Skeletal muscle satellite cell (primary cell): ENCODE data around the gene ATP8A2.

Experiments used
- H3K27me3 ChIP-seq: 2 replicates; pipeline ENCODE4 v1.7.0; 2013; ENCODE audit warnings: low read length; ENCODE audit not compliant: control insufficient read depth, insufficient read depth
- H3K36me3 ChIP-seq: 2 replicates; pipeline ENCODE4 v1.7.0; 2013; ENCODE audit warnings: mild to moderate bottlenecking, control low read depth, low read length; ENCODE audit not compliant: insufficient read depth
- H3K4me1 ChIP-seq: 2 replicates; pipeline ENCODE4 v1.7.0; 2013; ENCODE audit warnings: low read length; ENCODE audit not compliant: control insufficient read depth, insufficient read depth
- H3K4me2 ChIP-seq: 2 replicates; pipeline ENCODE4 v1.7.0; 2013; ENCODE audit warnings: mild to moderate bottlenecking, low read length
- H3K4me3 ChIP-seq: 2 replicates; pipeline ENCODE4 v1.7.0; 2013; ENCODE audit warnings: low read length
- H3K9ac ChIP-seq: 2 replicates; pipeline ENCODE4 v1.7.0; 2013; ENCODE audit warnings: mild to moderate bottlenecking, low read depth, low read length, moderate library complexity
- H3K9me3 ChIP-seq: replicated peaks from 2 replicates; pipeline ENCODE4 v1.7.0; 2013; ENCODE audit warnings: mild to moderate bottlenecking, control low read depth, low read length

ATP8A2 gene

GRCh38 chr13:25987987-25988386 lies 616.2 kb downstream of the ATP8A2 start:
- Histone ChIP-seq H3K9ac (no peak overlapping the region), H3K27me3 (no peaks in the 10 kb centered on the region), H3K9me3 (no peaks in the 10 kb centered on the region), H3K4me2 (no peak overlapping the region), H3K36me3 (no peaks in the 10 kb centered on the region), H3K4me1 (no peaks in the 10 kb centered on the region), H3K4me3 (no peak overlapping the region)

GRCh38 chr13:25988661-25989060 lies 616.9 kb downstream of the ATP8A2 start:
- Histone ChIP-seq H3K9me3 (no peaks in the 10 kb centered on the region), H3K4me2 (no peak overlapping the region), H3K36me3 (no peaks in the 10 kb centered on the region), H3K4me1 (no peaks in the 10 kb centered on the region), H3K9ac (no peak overlapping the region), H3K4me3 (no peak overlapping the region), H3K27me3 (no peaks in the 10 kb centered on the region)

- no peak overlapping the region for H3K4me2 ChIP-seq
- H3K9me3 ChIP-seq, result no peaks in the 10 kb centered on the region
- no peak overlapping the region for H3K9ac ChIP-seq
- H3K4me3 ChIP-seq, result no peak overlapping the region
- no peaks in the 10 kb centered on the region for H3K36me3 ChIP-seq
- no peaks in the 10 kb centered on the region for H3K4me1 ChIP-seq
- H3K27me3 ChIP-seq, result no peaks in the 10 kb centered on the region
These were observed 619.0 kb downstream of the ATP8A2 start for GRCh38 chr13:25990801-25991200.

GRCh38 chr13:25992076-25992475 lies 620.3 kb downstream of the ATP8A2 start:
- no peak overlapping the region for H3K4me2 ChIP-seq

GRCh38 chr13:26007261-26008125 lies 635.7 kb downstream of the ATP8A2 start:
- no peak overlapping the region for H3K9ac ChIP-seq
- peak overlapping the region; percentile 9 for H3K4me3 ChIP-seq
- no peaks in the 10 kb centered on the region for H3K4me1 ChIP-seq
- H3K36me3 ChIP-seq, result no peaks in the 10 kb centered on the region
- H3K4me2 ChIP-seq, result no peak overlapping the region
- no peaks in the 10 kb centered on the region for H3K9me3 ChIP-seq
- no peaks in the 10 kb centered on the region for H3K27me3 ChIP-seq

More at GRCh38 chr13:25992076-25992475, 620.3 kb downstream of the ATP8A2 start:
- Histone ChIP-seq H3K4me1 (no peaks in the 10 kb centered on the region), H3K4me3 (no peak overlapping the region), H3K27me3 (no peaks in the 10 kb centered on the region), H3K9me3 (no peaks in the 10 kb centered on the region), H3K9ac (no peak overlapping the region), H3K36me3 (no peaks in the 10 kb centered on the region)

GRCh38 chr13:26010487-26011207 lies 638.9 kb downstream of the ATP8A2 start:
- no peaks in the 10 kb centered on the region for H3K27me3 ChIP-seq
- no peaks in the 10 kb centered on the region for H3K36me3 ChIP-seq
- no peak overlapping the region for H3K4me3 ChIP-seq
- H3K4me2 ChIP-seq, result no peak overlapping the region
- no peaks in the 10 kb centered on the region for H3K9me3 ChIP-seq
- no peak overlapping the region for H3K9ac ChIP-seq
- no peaks in the 10 kb centered on the region for H3K4me1 ChIP-seq

GRCh38 chr13:26011208-26011573 lies 639.4 kb downstream of the ATP8A2 start:
- Histone ChIP-seq H3K9ac (no peak overlapping the region), H3K4me1 (no peaks in the 10 kb centered on the region), H3K36me3 (no peaks in the 10 kb centered on the region), H3K27me3 (no peaks in the 10 kb centered on the region), H3K4me2 (no peak overlapping the region), H3K9me3 (no peaks in the 10 kb centered on the region), H3K4me3 (no peak overlapping the region)

GRCh38 chr13:26011996-26012821 lies 640.4 kb downstream of the ATP8A2 start:
- Histone ChIP-seq H3K9ac (no peak overlapping the region), H3K9me3 (no peaks in the 10 kb centered on the region), H3K36me3 (no peaks in the 10 kb centered on the region), H3K4me2 (no peak overlapping the region), H3K27me3 (no peaks in the 10 kb centered on the region), H3K4me1 (peaks cover 5% of the 10 kb centered on the region), H3K4me3 (no peak overlapping the region)

- Histone ChIP-seq H3K4me2 (no peak overlapping the region), H3K4me1 (peaks cover 13% of the 10 kb centered on the region), H3K9me3 (no peaks in the 10 kb centered on the region), H3K4me3 (no peak overlapping the region), H3K9ac (no peak overlapping the region), H3K36me3 (no peaks in the 10 kb centered on the region), H3K27me3 (no peaks in the 10 kb centered on the region)
These were observed 641.2 kb downstream of the ATP8A2 start for GRCh38 chr13:26012995-26013394.

GRCh38 chr13:26015271-26016125 lies 643.7 kb downstream of the ATP8A2 start:
- Histone ChIP-seq H3K9ac (no peak overlapping the region), H3K36me3 (no peaks in the 10 kb centered on the region), H3K4me2 (no peak overlapping the region), H3K4me1 (peaks cover 33% of the 10 kb centered on the region), H3K4me3 (no peak overlapping the region), H3K9me3 (no peaks in the 10 kb centered on the region), H3K27me3 (no peaks in the 10 kb centered on the region)
